Astrocyte of the spinal cord (primary cell): ENCODE measurements around the gene THRB.

ENCODE experiments used
- DNase-seq: peaks from one replicate; pipeline ENCODE4 v3.0.0; 2011; ENCODE audit warnings: low read depth, low spot score
- H3K4me3 ChIP-seq: 2 replicates; pipeline ENCODE4 v1.5.1; 2011; ENCODE audit warnings: low read depth, mild to moderate bottlenecking, low read length, moderate library complexity
- CTCF ChIP-seq: IDR thresholded peaks from 2 replicates; pipeline ENCODE4 v1.5.1; 2012; ENCODE audit warnings: low read depth, mild to moderate bottlenecking, low read length, inconsistent platforms
- in situ Hi-C: cut with HindIII; loops from 2 replicates; pipeline ENCODE4 v1.10.0; 2017; ENCODE audit warnings: low sequenced_read_pairs

The THRB gene

GRCh38 chr3:24264011-24264410 is 230.6 kb downstream of the THRB start:
- H3K4me3 ChIP-seq: no peak overlapping the region
- DNase-seq: no peak
- TF ChIP-seq CTCF: no peak
- in situ Hi-C loops: no loop called here

- TF ChIP-seq CTCF: no peak
- no peak for DNase-seq
- in situ Hi-C loops: no loop called here
- no peak overlapping the region for H3K4me3 ChIP-seq
Observed at GRCh38 chr3:24263069-24263668, 231.5 kb downstream of the THRB start.

GRCh38 chr3:24261521-24261920 is 233.1 kb downstream of the THRB start:
- no peak for TF ChIP-seq CTCF
- in situ Hi-C loops: no loop called here
- no peak overlapping the region for H3K4me3 ChIP-seq
- DNase-seq: no peak

GRCh38 chr3:24259901-24260512 is 234.6 kb downstream of the THRB start:
- TF ChIP-seq CTCF: no peak
- no peak overlapping the region for H3K4me3 ChIP-seq
- no peak for DNase-seq
- in situ Hi-C loops: no loop called here

- no peak overlapping the region for H3K4me3 ChIP-seq
- in situ Hi-C loops: no loop called here
- TF ChIP-seq CTCF: no peak
- no peak for DNase-seq
Observed at GRCh38 chr3:24258727-24259600, 235.7 kb downstream of the THRB start.

GRCh38 chr3:24258260-24258659 is 236.4 kb downstream of the THRB start:
- no peak for TF ChIP-seq CTCF
- no peak for DNase-seq
- in situ Hi-C loops: no loop called here
- no peak overlapping the region for H3K4me3 ChIP-seq
